Right lobe of liver (tissue), 4 donors: ENCODE data around the gene TNFAIP1.

ENCODE experiments used
- CTCF ChIP-seq, 4 donors: fragments of 200-600 bp in 3 of 4; fragments of 450-650 bp in 1 of 4; IDR thresholded peaks; one replicate each; pipeline versions ENCODE4 v1.5.1 to v1.8.0; 2016 to 2022; ENCODE audit warnings: antibody characterized with exemption in 4 of 4, mild to moderate bottlenecking in 2 of 4
- POLR2A ChIP-seq: fragments of 450-650 bp; IDR thresholded peaks from one replicate; pipeline ENCODE4 v1.6.1; 2017; ENCODE audit warnings: antibody characterized with exemption, mild to moderate bottlenecking
- donor health status: DM: no; HTN: no; CAD: no.
- donor health status: DM: no; HTN: no; CAD: no.
- donor health status: DM: no; HTN: yes; CAD: no.

GRCh38 chr17:28298449-28298848 lies 37.1 kb upstream of the TNFAIP1 start:
- TF ChIP-seq CTCF (IDR thresholded peaks at IDR 0.05) (no peak), POLR2A (no peak)
